ENCODE results near the gene ZNF682. TPM values are rescaled to one million over a fixed set of nuclear protein-coding genes. Genes with fewer than 3 reads are reported as not detected.
"Not testable (repeated sequence)": the region's sequence is repeated elsewhere in the genome, so short reads cannot be mapped to it uniquely, and the experiment has no call there.

ZNF682 gene
- total RNA-seq, result 1 to 10 TPM; 1.9 to 8.8 (median 4.8) TPM
- polyA plus RNA-seq, result 10 to 100 TPM in 1 of 2 donors, 1 to 10 TPM in 1; 2.7 to 31.8 TPM
- long read RNA-seq, donor 1, partial matches to known transcripts, result 2 of 9 reads
- long read RNA-seq, donor 1, other reads (novel, unspliced or antisense), result 2 of 9 reads
- long read RNA-seq, donor 2, partial matches to known transcripts, result 0 of 4 reads
- long read RNA-seq, donor 2, other reads (novel, unspliced or antisense), result 2 of 4 reads
- long read RNA-seq, donor 3, partial matches to known transcripts, result 0 of 6 reads
- long read RNA-seq, donor 3, other reads (novel, unspliced or antisense), result 3 of 6 reads

GRCh38 chr19:20039203-20039723 lies at the start of gene ZNF682:
Gene ZNF682 (minus strand): TSS chr19:20039505. CDS start chr19:20039345, 160 bp downstream.
- intact Hi-C loops (cut with DNase I), result loop anchor here in 1 of 10 donors (1.0 kb wide), 1 partner anchor 13 kb away; no protein-coding TSS in a partner anchor
- DNase-seq (peak; percentile 93 to 96), ATAC-seq (peak; percentile 99 to 100 (median 100))
- no peak for TF ChIP-seq CTCF (IDR thresholded peaks at IDR 0.05)
- peaks cover 0 to 5% (median 0%) of the 10 kb centered on the region in 11 donors for H3K9me3 ChIP-seq
- 0 to 1% methylated on average over 25 of the region's 25 CpGs for WGBS, 2 donors
- peaks cover 0 to 32% (median 8%) of the 10 kb centered on the region in 9 donors for H3K4me1 ChIP-seq
- H3K36me3 ChIP-seq, result peaks cover 0 to 2% (median 0%) of the 10 kb centered on the region in 9 donors
- H3K4me3 ChIP-seq, result peak within 1 kb of the TSS; percentile 56 to 96 (median 85)
- no peaks in the 10 kb centered on the region for H3K27me3 ChIP-seq
- H3K27ac ChIP-seq, result peak within 1 kb of the TSS in 9 of 10 donors; percentile 56 to 84 (median 78)

GRCh38 chr19:20082876-20083275 lies 43.6 kb upstream of the ZNF682 start:
- WGBS, 2 donors, result 63 to 64% methylated on average over 7 of the region's 7 CpGs
- ATAC-seq; H3K27ac ChIP-seq; DNase-seq; H3K4me3 ChIP-seq; intact Hi-C loops (cut with DNase I); H3K27me3 ChIP-seq; H3K36me3 ChIP-seq: not testable (repeated sequence)
- H3K9me3 ChIP-seq, result peaks cover 0 to 33% (median 0%) of the 10 kb centered on the region in 11 donors
- H3K4me1 ChIP-seq, result peaks cover 0 to 17% (median 12%) of the 10 kb centered on the region in 9 donors

- DNase-seq; H3K36me3 ChIP-seq; ATAC-seq; intact Hi-C loops (cut with DNase I); H3K4me3 ChIP-seq; H3K27me3 ChIP-seq; H3K27ac ChIP-seq: not testable (repeated sequence)
- WGBS, 2 donors, result 62 to 64% methylated on average over 3 of the region's 3 CpGs
- peaks cover 0 to 30% (median 0%) of the 10 kb centered on the region in 11 donors for H3K9me3 ChIP-seq
- H3K4me1 ChIP-seq, result peaks cover 0 to 20% (median 12%) of the 10 kb centered on the region in 9 donors
Measured at GRCh38 chr19:20082232-20082833, 43.0 kb upstream of the ZNF682 start.

GRCh38 chr19:20080656-20081055 lies 41.4 kb upstream of the ZNF682 start:
- peaks cover 0 to 23% (median 12%) of the 10 kb centered on the region in 9 donors for H3K4me1 ChIP-seq
- DNase-seq (no peak), ATAC-seq (no peak)
- no peak overlapping the region for H3K4me3 ChIP-seq
- H3K27ac ChIP-seq, result no peak overlapping the region
- WGBS, 2 donors, result 39 to 43% methylated on average over 3 of the region's 3 CpGs
- intact Hi-C loops (cut with DNase I), result no loop called here
- peaks cover 0 to 24% (median 0%) of the 10 kb centered on the region in 11 donors for H3K9me3 ChIP-seq
- H3K36me3 ChIP-seq, result peaks cover 0 to 2% (median 0%) of the 10 kb centered on the region in 9 donors
- no peaks in the 10 kb centered on the region for H3K27me3 ChIP-seq
- no peak for TF ChIP-seq CTCF (IDR thresholded peaks at IDR 0.05)

- no peak for ATAC-seq
- intact Hi-C loops (cut with DNase I), result loop anchor here in 2 of 10 donors (10.0 kb wide), 2 partner anchors 85 to 155 kb away; partner anchors contain the start of gene ZNF486 (in 1 of the 2)
- peak overlapping the region in 3 of 10 donors; percentile 62 to 77 (median 62) for H3K4me3 ChIP-seq
Measured at GRCh38 chr19:20079476-20079875, 40.2 kb upstream of the ZNF682 start.

More at GRCh38 chr19:20079476-20079875, 40.2 kb upstream of the ZNF682 start:
- no peaks in the 10 kb centered on the region for H3K36me3 ChIP-seq
- TF ChIP-seq CTCF (IDR thresholded peaks at IDR 0.05), result no peak
- H3K27me3 ChIP-seq, result no peaks in the 10 kb centered on the region
- H3K27ac ChIP-seq, result no peak overlapping the region
- 65 to 76% methylated on average over 8 of the region's 8 CpGs for WGBS, 2 donors
- peaks cover 0 to 14% (median 0%) of the 10 kb centered on the region in 11 donors for H3K9me3 ChIP-seq
- H3K4me1 ChIP-seq, result peaks cover 0 to 23% (median 12%) of the 10 kb centered on the region in 9 donors
- DNase-seq, result no peak

Measured in heart right ventricle (tissue), 16 donors.